HG03196 (cell line): ENCODE data around the gene AFMID.
"Not testable (repeated sequence)": the region's sequence is repeated elsewhere in the genome, so short reads cannot be mapped to it uniquely, and the experiment has no call there.

ENCODE experiments used
- ATAC-seq: cut with Tn5 transposase; IDR thresholded peaks from one replicate; pipeline ENCODE4 v1.9.1; 2021; ENCODE audit not compliant: unreplicated experiment

Gene AFMID

GRCh38 chr17:78186692-78187595, at the start of gene AFMID, which contains the start of gene TK1:
TSS of gene AFMID (plus strand) at chr17:78187362. CDS start at chr17:78187371, 9 bp downstream.
TSS of gene TK1 (minus strand) at chr17:78187052. CDS start at chr17:78186994, 58 bp downstream.
- peak; percentile 89 for ATAC-seq

- ATAC-seq = no peak
Measured at GRCh38 chr17:78137392-78138203, 49.6 kb upstream of the AFMID start.

- no peak for ATAC-seq
Measured at GRCh38 chr17:78138204-78139060, 48.7 kb upstream of the AFMID start.

- not testable (repeated sequence) for ATAC-seq
Measured at GRCh38 chr17:78139861-78140168, 47.3 kb upstream of the AFMID start.

GRCh38 chr17:78140169-78141051, 46.8 kb upstream of the AFMID start:
- ATAC-seq = peak; percentile 55

GRCh38 chr17:78141437-78142118, 45.6 kb upstream of the AFMID start:
- ATAC-seq = no peak

- ATAC-seq = no peak
Measured at GRCh38 chr17:78142119-78142861, 44.9 kb upstream of the AFMID start.

- ATAC-seq = no peak
Measured at GRCh38 chr17:78143214-78144146, 43.7 kb upstream of the AFMID start.

GRCh38 chr17:78144147-78144719, 42.9 kb upstream of the AFMID start:
- no peak for ATAC-seq

- ATAC-seq = no peak
Measured at GRCh38 chr17:78144736-78145641, 42.2 kb upstream of the AFMID start.

GRCh38 chr17:78146471-78146869, 40.7 kb upstream of the AFMID start:
- ATAC-seq = no peak

GRCh38 chr17:78146881-78147280, 40.3 kb upstream of the AFMID start:
- ATAC-seq = no peak

GRCh38 chr17:78147315-78147998, 39.7 kb upstream of the AFMID start:
- ATAC-seq = no peak

GRCh38 chr17:78148286-78149016, 38.7 kb upstream of the AFMID start:
- ATAC-seq = no peak

GRCh38 chr17:78151514-78152008, 35.6 kb upstream of the AFMID start:
- ATAC-seq = no peak
